HS-5 (cell line): ENCODE measurements around the gene NBPF14.
A peak's percentile ranks its signal among the peaks of the same experiment; 100 is the strongest.
"Not testable (repeated sequence)": the region's sequence is repeated elsewhere in the genome, so short reads cannot be mapped to it uniquely, and the experiment has no call there.

Experiments
- DNase-seq: peaks from one replicate; pipeline ENCODE4 v3.0.0-alpha.2; 2012; ENCODE audit warnings: low read depth

The NBPF14 gene, protein sequence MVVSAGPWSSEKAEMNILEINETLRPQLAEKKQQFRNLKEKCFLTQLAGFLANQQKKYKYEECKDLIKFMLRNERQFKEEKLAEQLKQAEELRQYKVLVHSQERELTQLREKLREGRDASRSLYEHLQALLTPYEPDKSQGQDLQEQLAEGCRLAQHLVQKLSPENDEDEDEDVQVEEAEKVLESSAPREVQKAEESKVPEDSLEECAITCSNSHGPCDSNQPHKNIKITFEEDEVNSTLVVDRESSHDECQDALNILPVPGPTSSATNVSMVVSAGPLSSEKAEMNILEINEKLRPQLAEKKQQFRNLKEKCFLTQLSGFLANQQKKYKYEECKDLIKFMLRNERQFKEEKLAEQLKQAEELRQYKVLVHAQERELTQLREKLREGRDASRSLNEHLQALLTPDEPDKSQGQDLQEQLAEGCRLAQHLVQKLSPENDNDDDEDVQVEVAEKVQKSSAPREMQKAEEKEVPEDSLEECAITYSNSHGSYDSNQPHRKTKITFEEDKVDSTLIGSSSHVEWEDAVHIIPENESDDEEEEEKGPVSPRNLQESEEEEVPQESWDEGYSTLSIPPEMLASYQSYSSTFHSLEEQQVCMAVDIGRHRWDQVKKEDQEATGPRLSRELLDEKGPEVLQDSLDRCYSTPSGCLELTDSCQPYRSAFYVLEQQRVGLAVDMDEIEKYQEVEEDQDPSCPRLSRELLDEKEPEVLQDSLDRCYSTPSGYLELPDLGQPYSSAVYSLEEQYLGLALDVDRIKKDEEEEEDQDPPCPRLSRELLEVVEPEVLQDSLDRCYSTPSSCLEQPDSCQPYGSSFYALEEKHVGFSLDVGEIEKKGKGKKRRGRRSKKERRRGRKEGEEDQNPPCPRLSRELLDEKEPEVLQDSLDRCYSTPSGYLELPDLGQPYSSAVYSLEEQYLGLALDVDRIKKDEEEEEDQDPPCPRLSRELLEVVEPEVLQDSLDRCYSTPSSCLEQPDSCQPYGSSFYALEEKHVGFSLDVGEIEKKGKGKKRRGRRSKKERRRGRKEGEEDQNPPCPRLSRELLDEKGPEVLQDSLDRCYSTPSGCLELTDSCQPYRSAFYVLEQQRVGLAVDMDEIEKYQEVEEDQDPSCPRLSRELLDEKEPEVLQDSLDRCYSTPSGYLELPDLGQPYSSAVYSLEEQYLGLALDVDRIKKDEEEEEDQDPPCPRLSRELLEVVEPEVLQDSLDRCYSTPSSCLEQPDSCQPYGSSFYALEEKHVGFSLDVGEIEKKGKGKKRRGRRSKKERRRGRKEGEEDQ (N-terminal part only)

GRCh38 chr1:148595911-148596310 lies at the start of gene NBPF14:
Gene NBPF14, minus strand, starts transcription at chr1:148596011. Its CDS starts 294 bp downstream, at chr1:148595717.
- DNase-seq: not testable (repeated sequence)

DNA sequence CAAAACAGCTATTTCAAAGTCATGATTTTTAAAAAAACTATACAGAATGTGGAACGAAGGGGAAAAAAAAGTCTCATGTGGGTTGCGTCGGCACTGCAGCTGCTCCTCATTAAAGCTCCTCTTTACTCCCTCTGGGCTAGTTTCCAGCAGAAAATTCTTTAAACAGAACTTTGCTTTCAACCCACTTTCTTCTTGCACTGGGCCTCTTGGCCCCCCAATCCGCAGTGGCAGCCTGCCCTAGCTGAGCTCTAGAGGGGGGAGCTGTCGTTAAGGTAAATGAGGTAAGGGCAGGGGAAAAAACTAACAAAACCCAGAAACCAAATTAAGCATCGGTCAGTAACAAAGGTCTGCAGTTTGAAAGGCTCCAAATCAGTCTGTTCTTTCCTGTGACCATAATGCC lies 29.6 kb upstream of the NBPF14 start:
- not testable (repeated sequence) for DNase-seq

DNA sequence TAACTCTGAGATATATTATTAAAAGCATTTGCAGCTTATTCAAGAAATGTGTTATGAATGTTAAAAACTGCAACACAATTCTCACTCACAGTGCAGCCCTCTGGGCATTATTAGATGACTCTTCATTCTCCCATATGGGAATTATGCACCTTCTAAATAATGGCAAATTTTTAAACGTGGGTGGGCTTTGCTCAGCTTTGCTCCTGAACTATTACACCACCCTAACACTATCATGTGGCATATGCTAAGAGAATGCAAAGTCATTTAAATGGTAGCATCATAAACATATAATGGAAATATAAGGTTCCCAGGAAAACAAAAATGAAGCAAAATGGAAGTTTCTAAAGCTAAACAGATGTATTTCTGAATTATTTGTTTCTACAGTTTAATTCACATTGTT lies 22.4 kb upstream of the NBPF14 start:
- not testable (repeated sequence) for DNase-seq

GRCh38 chr1:148605266-148605665 lies 9.5 kb upstream of the NBPF14 start:
- not testable (repeated sequence) for DNase-seq

- DNase-seq: not testable (repeated sequence)
Observed at GRCh38 chr1:148595360-148595759, 451 bp downstream of the NBPF14 start.

- not testable (repeated sequence) for DNase-seq
Observed at GRCh38 chr1:148591098-148591497, 4.7 kb downstream of the NBPF14 start.

DNA sequence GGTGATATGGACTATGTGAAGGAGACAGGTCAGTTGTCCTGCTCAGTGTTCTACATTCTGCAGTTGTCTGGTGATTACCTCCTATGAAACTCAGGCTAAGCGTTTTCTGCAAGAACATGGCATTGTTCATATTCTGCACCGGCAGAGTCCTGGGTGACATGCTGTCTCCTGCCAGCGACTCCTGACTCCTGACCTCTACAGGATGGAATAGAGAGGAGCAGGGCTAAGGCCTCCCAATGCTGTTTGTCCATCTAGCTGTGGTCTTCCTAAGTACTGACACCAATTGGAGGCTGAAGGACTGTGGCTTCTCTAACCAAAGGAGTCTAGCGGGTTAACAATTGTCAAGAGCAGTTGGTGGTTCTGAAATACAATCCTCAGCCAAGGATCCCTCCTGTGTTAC lies 63.7 kb downstream of the NBPF14 start:
- DNase-seq: not testable (repeated sequence)

GRCh38 chr1:148529101-148529567 lies 66.7 kb downstream of the NBPF14 start:
- peak; percentile 69 for DNase-seq

GRCh38 chr1:148528591-148528990 lies 67.2 kb downstream of the NBPF14 start:
- not testable (repeated sequence) for DNase-seq

GRCh38 chr1:148526587-148526986 lies 69.2 kb downstream of the NBPF14 start:
- not testable (repeated sequence) for DNase-seq

- not testable (repeated sequence) for DNase-seq
Observed at GRCh38 chr1:148523205-148524144, 72.3 kb downstream of the NBPF14 start.

DNA sequence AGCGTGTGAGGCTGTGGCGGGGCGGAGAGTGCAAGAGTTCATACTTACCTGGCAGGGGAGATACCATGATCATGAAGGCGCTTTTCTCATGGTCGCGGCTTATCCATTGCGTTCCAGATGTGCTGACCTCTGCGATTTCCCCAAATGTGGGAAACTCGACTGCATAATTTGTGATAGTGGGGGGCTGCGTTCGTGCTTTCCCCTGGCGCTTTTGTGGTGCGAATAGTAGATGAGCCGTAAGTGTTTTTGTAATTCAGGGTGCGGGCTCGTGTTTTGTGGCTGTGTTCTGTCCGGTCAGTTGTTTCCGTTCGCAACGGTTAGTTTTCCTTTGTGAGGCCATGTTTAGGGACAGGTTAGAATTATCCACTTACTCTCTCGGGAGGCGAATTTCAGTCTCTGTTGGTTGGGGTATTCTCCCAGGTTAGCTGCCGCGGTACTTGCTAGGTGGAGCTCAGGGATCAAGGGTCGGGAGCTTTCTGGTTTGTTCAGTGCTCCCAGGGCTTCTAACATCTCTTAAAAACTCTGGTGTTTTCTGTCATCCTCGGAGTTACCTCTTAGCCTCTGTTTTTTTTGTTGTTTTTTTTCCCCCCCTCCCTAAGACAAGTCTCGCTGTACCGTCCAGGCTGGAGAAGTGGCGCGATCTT lies 73.1 kb downstream of the NBPF14 start:
- DNase-seq: peak; percentile 38

- DNase-seq: not testable (repeated sequence)
Observed at GRCh38 chr1:148522072-148522471, 73.7 kb downstream of the NBPF14 start.

GRCh38 chr1:148514310-148514709 lies 81.5 kb downstream of the NBPF14 start:
- DNase-seq: not testable (repeated sequence)

GRCh38 chr1:148512571-148513184 lies 83.1 kb downstream of the NBPF14 start:
- peak; percentile 35 for DNase-seq

- not testable (repeated sequence) for DNase-seq
Observed at GRCh38 chr1:148493933-148494332, 101.9 kb downstream of the NBPF14 start.

DNA sequence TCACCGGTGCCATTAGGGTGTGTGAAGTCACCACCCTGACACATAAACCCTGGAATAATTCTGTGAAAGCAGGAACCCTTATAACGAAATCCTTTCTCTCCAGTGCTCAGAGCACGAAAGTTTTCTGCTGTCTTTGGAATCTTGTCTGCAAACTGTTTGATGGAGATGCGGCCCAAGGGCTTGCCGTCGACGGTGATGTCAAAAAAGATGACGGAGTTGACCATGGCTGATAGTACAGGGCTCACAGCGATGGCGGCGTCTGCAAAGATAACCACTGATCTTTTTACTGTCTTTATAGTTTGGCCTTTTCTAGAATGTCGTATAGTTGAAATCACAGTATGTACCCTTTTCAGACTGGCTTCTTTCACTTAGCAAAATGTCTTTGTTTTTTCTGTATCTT lies 112.8 kb downstream of the NBPF14 start, which contains the start of gene PPIAL4G:
TSS of gene PPIAL4G (minus strand) at position 274 of the 400 bp plus-strand sequence. CDS start at position 224, 50 bp downstream.
- DNase-seq: not testable (repeated sequence)
